Ascending aorta (tissue), 2 donors: ENCODE results near the gene PDXK. TPM values are rescaled to one million over a fixed set of nuclear protein-coding genes. Genes with fewer than 3 reads are reported as not detected.

Experiments
- DNase-seq, 2 donors: peaks; one replicate each; pipeline ENCODE4 v3.0.0-alpha.2; 2019; ENCODE audit warnings: low spot score in 2 of 2
- H3K27ac ChIP-seq, 2 donors: fragments of 200-600 bp; sonication (generic); one replicate each; pipeline ENCODE4 v1.5.1; 2016 to 2017; ENCODE audit warnings: mild to moderate bottlenecking in 1 of 2
- H3K27me3 ChIP-seq: fragments of 200-600 bp; sonication (generic); one replicate; pipeline ENCODE4 v1.5.1; 2017
- H3K36me3 ChIP-seq, 2 donors: fragments of 200-600 bp; sonication (generic); one replicate each; pipeline ENCODE4 v1.5.1; 2016
- H3K4me1 ChIP-seq, 2 donors: fragments of 200-600 bp; sonication (generic); one replicate each; pipeline ENCODE4 v1.5.1; 2016 to 2017; ENCODE audit warnings: mild to moderate bottlenecking in 1 of 2
- H3K4me3 ChIP-seq, 2 donors: fragments of 200-600 bp; sonication (generic); one replicate each; pipeline ENCODE4 v1.5.1; 2016 to 2017; ENCODE audit warnings: mild to moderate bottlenecking in 1 of 2
- H3K9me3 ChIP-seq, 2 donors: fragments of 200-600 bp; sonication (generic); one replicate each; pipeline ENCODE4 v1.5.1; 2016
- CTCF ChIP-seq, 3 experiments: fragments of 200-600 bp in 2 of 3; fragments of 450-650 bp in 1 of 3; sonication (generic) in 2 of 3; IDR thresholded peaks; one replicate each; pipeline ENCODE4 v1.5.1; 2016 to 2019; ENCODE audit warnings: antibody characterized with exemption in 3 of 3, mild to moderate bottlenecking in 1 of 3, moderate library complexity in 1 of 3
- intact Hi-C: fragments of 100-400 bp; cut with DNase I; formaldehyde crosslinking; loops from one replicate; pipeline ENCODE4 v1.15.1; 2023
- total RNA-seq: library from RNA; depleted of rRNA; stranded (reverse); fragments of >200 nt; gene quantifications from one replicate; pipeline ENCODE4 v1.1.0, GENCODE V29; 2016

PDXK gene
- total RNA-seq, 1 donor from 2014 or later = 102 TPM

GRCh38 chr21:43808367-43808766 lies 89.4 kb downstream of the PDXK start:
- Histone ChIP-seq H3K4me1 (peaks cover 0 to 6% of the 10 kb centered on the region in 2 donors), H3K27ac (no peak overlapping the region), H3K4me3 (no peak overlapping the region), H3K36me3 (peaks cover 10 to 13% of the 10 kb centered on the region in 2 donors), H3K9me3 (no peaks in the 10 kb centered on the region), H3K27me3 (no peaks in the 10 kb centered on the region)
- intact Hi-C loops = no loop called here
- DNase-seq = no peak
- TF ChIP-seq CTCF (IDR thresholded peaks at IDR 0.05) = no peak

DNA sequence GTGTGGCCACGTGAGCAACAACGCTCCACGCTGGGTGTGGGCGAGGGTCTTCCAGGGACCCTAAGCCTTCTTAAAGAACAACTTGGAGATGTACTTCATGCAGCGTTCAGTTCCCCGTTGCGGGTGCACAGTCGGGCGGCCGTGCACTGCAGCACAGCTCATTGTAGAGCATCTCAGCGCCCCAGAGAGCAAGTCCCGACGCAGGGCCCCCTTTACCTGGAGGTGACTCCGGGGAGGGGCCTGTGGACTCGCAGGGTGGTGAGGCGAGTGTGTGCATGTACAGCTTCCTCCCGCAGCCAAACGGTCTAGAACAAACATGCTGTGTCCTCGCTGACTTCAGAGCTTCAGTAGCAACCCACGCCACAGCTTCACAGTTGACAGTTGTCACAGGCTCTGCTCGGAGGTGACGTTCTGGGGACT lies 89.9 kb downstream of the PDXK start:
- no peaks in the 10 kb centered on the region for H3K27me3 ChIP-seq
- H3K9me3 ChIP-seq = no peaks in the 10 kb centered on the region
- peaks cover 5 to 9% of the 10 kb centered on the region in 2 donors for H3K36me3 ChIP-seq
- peaks cover 0 to 6% of the 10 kb centered on the region in 2 donors for H3K4me1 ChIP-seq
- no peak overlapping the region for H3K27ac ChIP-seq
- H3K4me3 ChIP-seq = no peak overlapping the region
- DNase-seq = no peak
- no peak for TF ChIP-seq CTCF (IDR thresholded peaks at IDR 0.05)
- intact Hi-C loops = no loop called here

GRCh38 chr21:43809346-43809799 lies 90.4 kb downstream of the PDXK start:
- H3K4me3 ChIP-seq = no peak overlapping the region
- H3K4me1 ChIP-seq = peaks cover 0 to 6% of the 10 kb centered on the region in 2 donors
- no peaks in the 10 kb centered on the region for H3K9me3 ChIP-seq
- no peak for TF ChIP-seq CTCF (IDR thresholded peaks at IDR 0.05)
- intact Hi-C loops = no loop called here
- no peak for DNase-seq
- H3K27me3 ChIP-seq = no peaks in the 10 kb centered on the region
- H3K36me3 ChIP-seq = peaks cover 3 to 4% of the 10 kb centered on the region in 2 donors
- H3K27ac ChIP-seq = no peak overlapping the region

DNA sequence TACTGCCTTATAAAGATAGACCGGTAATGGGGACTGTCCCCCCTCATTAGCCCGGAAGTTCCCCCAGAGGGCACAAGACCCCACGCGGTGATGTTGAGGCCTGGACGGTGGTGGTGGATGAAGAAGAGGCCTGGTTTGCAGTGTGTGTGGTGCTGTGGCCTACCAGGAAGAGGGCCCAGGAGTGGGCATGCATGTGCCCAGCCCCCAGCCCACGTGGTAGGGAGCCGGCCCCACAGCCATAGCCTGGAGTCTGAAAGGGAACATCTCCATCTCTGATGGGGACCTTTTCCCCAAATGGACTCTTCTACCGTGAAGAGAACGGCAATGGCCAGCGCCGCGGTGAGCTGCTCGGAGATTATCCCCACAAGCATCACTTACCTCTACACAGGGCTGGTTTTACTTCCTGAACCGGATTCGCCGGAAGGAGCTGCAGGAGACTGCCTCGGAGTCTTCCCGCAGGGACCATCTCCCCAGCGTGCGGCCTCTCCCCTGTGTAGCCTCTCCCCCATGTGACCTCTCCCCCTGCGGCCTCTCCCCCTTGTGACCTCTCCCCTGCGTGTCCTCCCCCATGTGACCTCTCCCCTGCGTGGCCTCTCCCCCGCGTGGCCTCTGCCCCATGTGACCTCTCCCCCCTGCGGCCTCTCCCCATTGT lies 91.0 kb downstream of the PDXK start:
- Histone ChIP-seq H3K4me1 (peaks cover 0 to 6% of the 10 kb centered on the region in 2 donors), H3K9me3 (no peaks in the 10 kb centered on the region), H3K4me3 (no peak overlapping the region), H3K27me3 (no peaks in the 10 kb centered on the region), H3K36me3 (peaks cover 0 to 4% of the 10 kb centered on the region in 2 donors), H3K27ac (no peak overlapping the region)
- no peak for DNase-seq
- TF ChIP-seq CTCF (IDR thresholded peaks at IDR 0.05) = no peak
- intact Hi-C loops = loop anchor here (1.0 kb wide), 1 partner anchor 165 kb away; no protein-coding TSS in a partner anchor

DNA sequence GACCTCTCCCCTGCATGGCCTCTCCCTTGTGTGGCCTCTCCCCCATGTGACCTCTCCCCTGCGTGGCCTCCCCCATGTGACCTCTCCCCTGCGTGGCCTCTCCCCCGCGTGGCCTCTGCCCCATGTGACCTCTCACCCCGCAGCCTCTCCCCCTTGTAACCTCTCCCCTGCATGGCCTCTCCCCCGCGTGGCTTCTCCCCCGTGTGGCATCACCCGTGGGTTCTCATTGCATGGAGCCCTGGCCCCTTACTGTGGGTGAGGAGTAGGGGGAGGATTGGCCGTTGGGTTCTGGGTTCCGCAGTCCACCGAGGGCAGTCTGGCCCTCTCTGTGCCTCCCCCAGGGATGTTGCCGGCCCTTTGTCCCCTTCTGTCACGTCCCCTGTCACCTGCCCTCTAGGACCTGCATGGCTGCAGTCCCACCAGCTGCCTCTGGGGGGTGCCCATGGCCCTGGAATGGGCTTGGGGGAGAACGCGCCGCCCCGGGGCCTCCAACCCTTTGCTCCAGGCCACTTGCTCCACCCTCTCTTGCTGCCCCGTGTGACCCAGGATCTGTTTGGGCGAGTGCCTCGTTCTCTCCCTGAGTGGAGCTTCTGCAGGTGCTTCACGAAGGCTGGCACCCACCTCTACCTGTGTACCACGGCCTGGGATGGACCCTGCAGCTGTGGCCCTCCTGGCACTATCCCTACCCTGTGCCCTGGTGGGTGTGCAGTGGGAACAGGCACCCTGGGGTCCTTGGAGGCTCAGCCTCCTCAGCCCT lies 91.8 kb downstream of the PDXK start:
- TF ChIP-seq CTCF (IDR thresholded peaks at IDR 0.05) = peak; percentile 85 to 93 (median 89)
- intact Hi-C loops = loop anchor here (1.0 kb wide), 1 partner anchor 165 kb away; no protein-coding TSS in a partner anchor
- Histone ChIP-seq H3K27ac (no peak overlapping the region), H3K27me3 (no peaks in the 10 kb centered on the region), H3K4me1 (peaks cover 0 to 6% of the 10 kb centered on the region in 2 donors), H3K36me3 (peaks cover 0 to 4% of the 10 kb centered on the region in 2 donors), H3K4me3 (no peak overlapping the region), H3K9me3 (no peaks in the 10 kb centered on the region)
- DNase-seq = peak; percentile 39 to 87
